C4-2B (cell line): Measurements from ENCODE around the gene PUS3.

Experiments used
- ZFX ChIP-seq: fragments of 450-650 bp; IDR thresholded peaks from 2 replicates; pipeline ENCODE4 v1.6.1; 2017
- TF ChIP-seq, protein P1 (sequence below): fragments of 450-650 bp; conservative IDR thresholded peaks from 2 replicates; pipeline ENCODE4 v1.5.1; 2017; ENCODE audit warnings: mild to moderate bottlenecking

DNA sequence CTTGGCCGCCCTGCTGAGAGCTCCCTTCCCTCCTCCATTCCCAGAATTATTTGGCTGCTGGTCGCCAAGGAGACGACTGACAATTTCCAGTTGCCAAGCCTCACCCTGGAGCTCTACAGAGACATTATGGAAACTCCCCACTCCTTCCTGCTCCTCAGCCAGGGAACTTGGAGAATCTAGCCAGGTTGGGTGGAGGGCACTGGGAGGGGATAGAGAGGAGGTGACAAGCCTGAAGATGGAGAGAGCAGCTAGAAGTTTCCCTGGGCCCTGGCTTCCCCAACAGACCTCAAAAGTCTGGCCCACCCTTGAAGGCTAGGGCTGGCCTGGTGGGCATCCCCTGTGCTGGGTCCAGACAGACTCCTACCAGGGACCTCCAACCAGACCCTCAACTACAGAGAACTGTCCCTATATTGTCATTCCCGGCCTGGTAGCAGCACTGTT lies 36.1 kb upstream of the PUS3 start:
- TF ChIP-seq, protein P1, sequence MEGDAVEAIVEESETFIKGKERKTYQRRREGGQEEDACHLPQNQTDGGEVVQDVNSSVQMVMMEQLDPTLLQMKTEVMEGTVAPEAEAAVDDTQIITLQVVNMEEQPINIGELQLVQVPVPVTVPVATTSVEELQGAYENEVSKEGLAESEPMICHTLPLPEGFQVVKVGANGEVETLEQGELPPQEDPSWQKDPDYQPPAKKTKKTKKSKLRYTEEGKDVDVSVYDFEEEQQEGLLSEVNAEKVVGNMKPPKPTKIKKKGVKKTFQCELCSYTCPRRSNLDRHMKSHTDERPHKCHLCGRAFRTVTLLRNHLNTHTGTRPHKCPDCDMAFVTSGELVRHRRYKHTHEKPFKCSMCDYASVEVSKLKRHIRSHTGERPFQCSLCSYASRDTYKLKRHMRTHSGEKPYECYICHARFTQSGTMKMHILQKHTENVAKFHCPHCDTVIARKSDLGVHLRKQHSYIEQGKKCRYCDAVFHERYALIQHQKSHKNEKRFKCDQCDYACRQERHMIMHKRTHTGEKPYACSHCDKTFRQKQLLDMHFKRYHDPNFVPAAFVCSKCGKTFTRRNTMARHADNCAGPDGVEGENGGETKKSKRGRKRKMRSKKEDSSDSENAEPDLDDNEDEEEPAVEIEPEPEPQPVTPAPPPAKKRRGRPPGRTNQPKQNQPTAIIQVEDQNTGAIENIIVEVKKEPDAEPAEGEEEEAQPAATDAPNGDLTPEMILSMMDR: no peak
- TF ChIP-seq ZFX: no peak
